ENCODE results near the gene MSH2. TPM values are rescaled to one million over a fixed set of nuclear protein-coding genes. Genes with fewer than 3 reads are reported as not detected.

Gene MSH2
- polyA plus RNA-seq, 4 donors = 4.0 to 30.2 (median 10.3) TPM

GRCh38 chr2:47508641-47509040 lies 105.7 kb downstream of the MSH2 start:
- H3K27me3 ChIP-seq (ENCODE audit: control insufficient read depth in 3 of 3, insufficient read depth in 3 of 3, low read length in 3 of 3) = no peaks in the 10 kb centered on the region
- 96 to 100% (median 97%) methylated on average over 2 of the region's 2 CpGs for WGBS, 3 donors
- no peak for FAIRE-seq
- DNase-seq = no peak
- H3K4me3 ChIP-seq (ENCODE audit: low read depth in 1 of 3, low read length in 3 of 3) = no peak overlapping the region
- no peaks in the 10 kb centered on the region for H3K36me3 ChIP-seq (ENCODE audit: control insufficient read depth in 3 of 3, insufficient read depth in 2 of 3, low read depth in 1 of 3, low read length in 3 of 3)
- H3K27ac ChIP-seq (ENCODE audit: low read depth in 1 of 3, low read length in 2 of 3) = no peak overlapping the region
- H3K9me3 ChIP-seq (ENCODE audit: control insufficient read depth in 2 of 2, insufficient read depth in 1 of 2, low read depth in 1 of 2, low read length in 1 of 2) = peaks cover 0 to 7% of the 10 kb centered on the region in 2 donors
- H3K4me1 ChIP-seq (ENCODE audit: control insufficient read depth in 3 of 3, insufficient read depth in 2 of 3, low read depth in 1 of 3, low read length in 2 of 3) = no peaks in the 10 kb centered on the region

GRCh38 chr2:47509250-47509649 lies 106.3 kb downstream of the MSH2 start:
- Histone ChIP-seq H3K4me1 (ENCODE audit: control insufficient read depth in 3 of 3, insufficient read depth in 2 of 3, low read depth in 1 of 3, low read length in 2 of 3) (no peaks in the 10 kb centered on the region), H3K36me3 (ENCODE audit: control insufficient read depth in 3 of 3, insufficient read depth in 2 of 3, low read depth in 1 of 3, low read length in 3 of 3) (no peaks in the 10 kb centered on the region), H3K27me3 (ENCODE audit: control insufficient read depth in 3 of 3, insufficient read depth in 3 of 3, low read length in 3 of 3) (no peaks in the 10 kb centered on the region), H3K9me3 (ENCODE audit: control insufficient read depth in 2 of 2, insufficient read depth in 1 of 2, low read depth in 1 of 2, low read length in 1 of 2) (peaks cover 0 to 5% of the 10 kb centered on the region in 2 donors), H3K4me3 (ENCODE audit: low read depth in 1 of 3, low read length in 3 of 3) (no peak overlapping the region), H3K27ac (ENCODE audit: low read depth in 1 of 3, low read length in 2 of 3) (no peak overlapping the region)
- no peak for FAIRE-seq
- no peak for DNase-seq
- 75 to 89% (median 83%) methylated on average over 4 of the region's 4 CpGs for WGBS, 3 donors

- WGBS, 3 donors = 91 to 94% (median 93%) methylated on average over 6 of the region's 6 CpGs
- FAIRE-seq = no peak
- H3K4me3 ChIP-seq (ENCODE audit: low read depth in 1 of 3, low read length in 3 of 3) = no peak overlapping the region
Measured at GRCh38 chr2:47509821-47510385, 106.9 kb downstream of the MSH2 start.

GRCh38 chr2:47510745-47511144 lies 107.8 kb downstream of the MSH2 start:
- H3K27me3 ChIP-seq (ENCODE audit: control insufficient read depth in 3 of 3, insufficient read depth in 3 of 3, low read length in 3 of 3) = no peaks in the 10 kb centered on the region
- FAIRE-seq (no peak), DNase-seq (no peak)
- no peaks in the 10 kb centered on the region for H3K4me1 ChIP-seq (ENCODE audit: control insufficient read depth in 3 of 3, insufficient read depth in 2 of 3, low read depth in 1 of 3, low read length in 2 of 3)
- no peaks in the 10 kb centered on the region for H3K9me3 ChIP-seq (ENCODE audit: control insufficient read depth in 2 of 2, insufficient read depth in 1 of 2, low read depth in 1 of 2, low read length in 1 of 2)
- H3K27ac ChIP-seq (ENCODE audit: low read depth in 1 of 3, low read length in 2 of 3) = no peak overlapping the region
- H3K36me3 ChIP-seq (ENCODE audit: control insufficient read depth in 3 of 3, insufficient read depth in 2 of 3, low read depth in 1 of 3, low read length in 3 of 3) = no peaks in the 10 kb centered on the region
- 88 to 94% (median 91%) methylated on average over 4 of the region's 4 CpGs for WGBS, 3 donors
- no peak overlapping the region for H3K4me3 ChIP-seq (ENCODE audit: low read depth in 1 of 3, low read length in 3 of 3)

More at GRCh38 chr2:47509821-47510385, 106.9 kb downstream of the MSH2 start:
- Histone ChIP-seq H3K27me3 (ENCODE audit: control insufficient read depth in 3 of 3, insufficient read depth in 3 of 3, low read length in 3 of 3) (no peaks in the 10 kb centered on the region), H3K27ac (ENCODE audit: low read depth in 1 of 3, low read length in 2 of 3) (no peak overlapping the region), H3K36me3 (ENCODE audit: control insufficient read depth in 3 of 3, insufficient read depth in 2 of 3, low read depth in 1 of 3, low read length in 3 of 3) (no peaks in the 10 kb centered on the region), H3K9me3 (ENCODE audit: control insufficient read depth in 2 of 2, insufficient read depth in 1 of 2, low read depth in 1 of 2, low read length in 1 of 2) (no peaks in the 10 kb centered on the region), H3K4me1 (ENCODE audit: control insufficient read depth in 3 of 3, insufficient read depth in 2 of 3, low read depth in 1 of 3, low read length in 2 of 3) (no peaks in the 10 kb centered on the region)
- DNase-seq = no peak

- Histone ChIP-seq H3K27ac (ENCODE audit: low read depth in 1 of 3, low read length in 2 of 3) (no peak overlapping the region), H3K27me3 (ENCODE audit: control insufficient read depth in 3 of 3, insufficient read depth in 3 of 3, low read length in 3 of 3) (peaks cover 0 to 2% (median 0%) of the 10 kb centered on the region in 3 donors), H3K36me3 (ENCODE audit: control insufficient read depth in 3 of 3, insufficient read depth in 2 of 3, low read depth in 1 of 3, low read length in 3 of 3) (no peaks in the 10 kb centered on the region), H3K4me1 (ENCODE audit: control insufficient read depth in 3 of 3, insufficient read depth in 2 of 3, low read depth in 1 of 3, low read length in 2 of 3) (no peaks in the 10 kb centered on the region), H3K9me3 (ENCODE audit: control insufficient read depth in 2 of 2, insufficient read depth in 1 of 2, low read depth in 1 of 2, low read length in 1 of 2) (no peaks in the 10 kb centered on the region), H3K4me3 (ENCODE audit: low read depth in 1 of 3, low read length in 3 of 3) (no peak overlapping the region)
- WGBS, 3 donors = 86 to 96% (median 88%) methylated on average over 1 of the region's 1 CpG
- FAIRE-seq = no peak
- peak in 1 of 2 donors; percentile 35 for DNase-seq
Measured at GRCh38 chr2:47512581-47513083, 109.7 kb downstream of the MSH2 start.

GRCh38 chr2:47513981-47514520 lies 111.1 kb downstream of the MSH2 start:
- Histone ChIP-seq H3K4me1 (ENCODE audit: control insufficient read depth in 3 of 3, insufficient read depth in 2 of 3, low read depth in 1 of 3, low read length in 2 of 3) (no peaks in the 10 kb centered on the region), H3K4me3 (ENCODE audit: low read depth in 1 of 3, low read length in 3 of 3) (no peak overlapping the region), H3K27ac (ENCODE audit: low read depth in 1 of 3, low read length in 2 of 3) (no peak overlapping the region), H3K27me3 (ENCODE audit: control insufficient read depth in 3 of 3, insufficient read depth in 3 of 3, low read length in 3 of 3) (peaks cover 0 to 2% (median 0%) of the 10 kb centered on the region in 3 donors), H3K36me3 (ENCODE audit: control insufficient read depth in 3 of 3, insufficient read depth in 2 of 3, low read depth in 1 of 3, low read length in 3 of 3) (no peaks in the 10 kb centered on the region), H3K9me3 (ENCODE audit: control insufficient read depth in 2 of 2, insufficient read depth in 1 of 2, low read depth in 1 of 2, low read length in 1 of 2) (no peaks in the 10 kb centered on the region)
- no peak for DNase-seq
- FAIRE-seq = no peak
- 90 to 92% (median 92%) methylated on average over 7 of the region's 7 CpGs for WGBS, 3 donors

GRCh38 chr2:47516360-47517104 lies 113.6 kb downstream of the MSH2 start:
- FAIRE-seq (no peak), DNase-seq (no peak)
- Histone ChIP-seq H3K27me3 (ENCODE audit: control insufficient read depth in 3 of 3, insufficient read depth in 3 of 3, low read length in 3 of 3) (peaks cover 0 to 15% (median 0%) of the 10 kb centered on the region in 3 donors), H3K36me3 (ENCODE audit: control insufficient read depth in 3 of 3, insufficient read depth in 2 of 3, low read depth in 1 of 3, low read length in 3 of 3) (no peaks in the 10 kb centered on the region), H3K9me3 (ENCODE audit: control insufficient read depth in 2 of 2, insufficient read depth in 1 of 2, low read depth in 1 of 2, low read length in 1 of 2) (no peaks in the 10 kb centered on the region), H3K4me1 (ENCODE audit: control insufficient read depth in 3 of 3, insufficient read depth in 2 of 3, low read depth in 1 of 3, low read length in 2 of 3) (no peaks in the 10 kb centered on the region), H3K27ac (ENCODE audit: low read depth in 1 of 3, low read length in 2 of 3) (no peak overlapping the region), H3K4me3 (ENCODE audit: low read depth in 1 of 3, low read length in 3 of 3) (no peak overlapping the region)
- WGBS, 3 donors = 81 to 88% (median 84%) methylated on average over 7 of the region's 7 CpGs

- FAIRE-seq (no peak), DNase-seq (no peak)
- 88 to 92% (median 91%) methylated on average over 12 of the region's 12 CpGs for WGBS, 3 donors
- no peak overlapping the region for H3K27ac ChIP-seq (ENCODE audit: low read depth in 1 of 3, low read length in 2 of 3)
- no peaks in the 10 kb centered on the region for H3K9me3 ChIP-seq (ENCODE audit: control insufficient read depth in 2 of 2, insufficient read depth in 1 of 2, low read depth in 1 of 2, low read length in 1 of 2)
- H3K27me3 ChIP-seq (ENCODE audit: control insufficient read depth in 3 of 3, insufficient read depth in 3 of 3, low read length in 3 of 3) = peaks cover 0 to 15% (median 0%) of the 10 kb centered on the region in 3 donors
- H3K4me1 ChIP-seq (ENCODE audit: control insufficient read depth in 3 of 3, insufficient read depth in 2 of 3, low read depth in 1 of 3, low read length in 2 of 3) = no peaks in the 10 kb centered on the region
- no peak overlapping the region for H3K4me3 ChIP-seq (ENCODE audit: low read depth in 1 of 3, low read length in 3 of 3)
- no peaks in the 10 kb centered on the region for H3K36me3 ChIP-seq (ENCODE audit: control insufficient read depth in 3 of 3, insufficient read depth in 2 of 3, low read depth in 1 of 3, low read length in 3 of 3)
Measured at GRCh38 chr2:47518497-47519146, 115.7 kb downstream of the MSH2 start.
